HK-2 (cell line): ENCODE measurements around the gene SPNS3.

Source experiments
- DNase-seq: peaks from one replicate; pipeline ENCODE4 v3.0.0-alpha.2; 2018; ENCODE audit not compliant: unreplicated experiment

The SPNS3 gene

DNA sequence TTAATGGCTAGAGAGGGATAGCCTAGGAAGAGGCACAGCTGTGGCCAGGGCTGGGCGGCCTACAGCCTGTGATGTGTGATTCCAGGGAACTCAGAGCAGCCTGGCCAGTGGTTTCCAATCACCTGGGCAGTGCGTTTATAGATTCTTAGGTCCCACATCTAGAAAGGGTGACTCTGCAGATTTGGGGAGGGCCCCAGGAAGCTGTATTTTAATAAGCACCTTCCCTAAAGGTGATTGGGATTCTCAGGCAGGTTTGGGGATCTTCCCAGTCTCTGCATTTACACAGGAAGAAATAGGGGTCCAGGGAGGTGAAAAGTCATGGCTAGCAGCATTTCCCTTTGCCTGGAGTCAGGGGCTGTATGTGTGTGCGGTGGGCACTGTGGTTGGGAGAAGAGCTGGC, 74.5 kb downstream of the SPNS3 start:
- no peak for DNase-seq

DNA sequence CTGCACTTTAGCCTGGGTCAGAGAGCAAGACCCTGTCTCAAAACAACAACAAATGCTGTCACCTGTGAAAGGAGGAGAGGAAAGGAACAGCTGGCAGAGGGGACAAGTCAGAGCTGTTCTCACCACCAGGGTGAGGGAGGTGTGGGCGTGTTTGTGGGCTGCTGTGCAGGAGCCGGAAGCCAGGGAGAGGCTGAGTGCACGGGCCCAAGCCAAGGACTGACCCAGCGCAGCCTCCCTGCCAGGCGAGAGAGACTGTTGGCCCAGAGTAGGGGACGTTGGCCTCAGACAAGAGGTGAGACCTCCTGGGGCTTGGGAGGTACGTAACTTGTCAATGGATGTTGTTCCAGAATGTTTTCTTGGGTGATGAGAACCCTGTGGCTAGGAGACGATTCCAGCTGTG, 75.7 kb downstream of the SPNS3 start:
- DNase-seq = no peak

DNA sequence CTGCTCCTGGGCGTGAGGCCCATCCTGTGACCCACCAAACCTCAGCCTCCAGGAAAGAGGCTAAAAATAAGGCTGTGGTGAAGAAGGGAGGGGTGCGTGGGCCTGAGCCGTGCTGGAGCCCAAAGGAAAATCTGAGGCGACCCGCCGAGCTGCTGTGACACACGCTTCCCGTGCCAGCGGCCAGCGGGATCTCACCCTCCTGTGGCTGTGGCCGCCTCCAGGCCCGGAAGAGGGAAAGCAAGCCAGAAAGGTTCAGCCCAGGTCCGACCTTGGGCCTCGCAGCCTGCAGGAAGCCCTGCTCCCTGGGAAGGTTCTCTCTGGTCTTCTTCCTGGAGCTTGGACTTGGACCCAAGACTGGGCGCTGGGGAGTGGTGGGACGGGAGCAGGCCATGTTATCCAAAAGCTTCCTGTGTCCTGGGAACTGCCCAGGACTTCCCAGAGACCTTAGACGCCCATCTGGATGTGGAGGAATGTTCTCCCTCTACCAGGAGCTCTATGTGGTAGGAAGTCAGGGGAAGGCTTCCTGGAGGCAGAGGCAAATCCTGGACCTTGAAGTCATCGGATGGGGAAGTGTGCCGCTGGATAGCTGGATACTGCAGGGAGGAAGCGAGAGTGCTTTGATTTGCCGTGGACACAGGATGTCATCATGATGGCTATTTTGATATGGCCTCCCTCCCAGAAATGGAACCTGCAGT, 76.3 kb downstream of the SPNS3 start:
- no peak for DNase-seq

DNA sequence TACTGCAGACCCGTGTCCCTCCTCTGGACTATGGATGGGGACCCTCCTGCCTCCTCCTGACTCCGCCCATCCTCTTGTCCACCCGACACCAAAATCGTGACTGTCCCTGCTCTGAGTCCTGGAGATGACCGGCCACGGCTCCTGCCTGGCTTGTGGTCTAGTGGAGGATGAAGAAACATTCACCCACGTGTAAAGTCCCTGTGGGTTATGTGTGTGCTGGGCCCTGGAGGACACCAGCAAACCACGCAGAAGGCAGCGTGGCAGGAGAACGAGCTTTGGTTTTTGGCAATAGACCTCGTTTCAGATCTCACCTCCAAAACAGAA, 76.8 kb downstream of the SPNS3 start:
- DNase-seq = no peak

GRCh38 chr17:4511199-4511932, 77.6 kb downstream of the SPNS3 start:
- no peak for DNase-seq

DNA sequence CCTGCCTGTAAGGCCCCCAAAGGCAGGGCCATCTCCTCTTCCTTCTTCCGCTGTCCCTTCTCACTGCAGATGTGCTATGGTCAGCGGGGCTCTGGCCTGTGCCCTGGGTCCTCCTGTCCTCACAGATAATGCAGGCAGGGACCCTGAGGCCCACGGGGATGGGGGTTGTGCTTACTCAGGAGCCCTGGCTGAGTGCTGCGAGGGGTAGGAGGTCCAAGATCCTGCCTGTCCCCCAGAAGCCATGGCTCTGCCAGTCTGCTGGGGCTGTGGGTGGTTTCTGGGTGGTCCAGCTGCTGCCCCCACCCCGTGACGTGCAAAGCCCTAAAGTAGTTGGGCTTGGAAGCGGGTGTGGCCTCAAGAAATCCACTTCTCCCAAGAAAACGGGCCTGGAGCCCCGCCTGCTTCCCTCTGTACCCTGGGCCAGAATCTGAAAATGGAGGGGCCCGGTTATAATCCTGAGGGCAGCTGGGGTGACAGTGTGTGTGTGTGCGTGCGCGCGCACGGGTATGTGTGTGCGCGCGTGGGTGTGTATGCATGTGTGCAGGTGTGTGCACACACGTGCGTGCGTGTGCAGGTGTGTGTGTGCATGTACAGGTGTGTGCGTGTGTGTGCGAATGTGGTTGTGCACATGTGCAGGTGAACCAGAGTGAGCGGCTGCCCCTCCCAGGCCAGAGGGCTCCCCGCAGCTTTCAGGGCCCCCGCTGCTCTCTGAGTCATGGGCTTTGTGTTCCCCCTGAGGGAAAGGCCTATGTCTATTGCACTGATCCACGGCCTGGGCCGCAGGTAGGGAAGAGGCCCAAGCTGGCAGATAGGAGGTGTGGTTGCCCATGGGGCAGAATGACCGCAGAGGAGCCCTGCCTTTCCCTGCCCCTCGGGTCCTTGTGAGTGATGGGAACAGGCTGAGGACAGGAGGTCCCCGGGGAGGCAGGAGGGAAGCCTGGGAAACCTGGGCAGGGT, 78.7 kb downstream of the SPNS3 start:
- no peak for DNase-seq

DNA sequence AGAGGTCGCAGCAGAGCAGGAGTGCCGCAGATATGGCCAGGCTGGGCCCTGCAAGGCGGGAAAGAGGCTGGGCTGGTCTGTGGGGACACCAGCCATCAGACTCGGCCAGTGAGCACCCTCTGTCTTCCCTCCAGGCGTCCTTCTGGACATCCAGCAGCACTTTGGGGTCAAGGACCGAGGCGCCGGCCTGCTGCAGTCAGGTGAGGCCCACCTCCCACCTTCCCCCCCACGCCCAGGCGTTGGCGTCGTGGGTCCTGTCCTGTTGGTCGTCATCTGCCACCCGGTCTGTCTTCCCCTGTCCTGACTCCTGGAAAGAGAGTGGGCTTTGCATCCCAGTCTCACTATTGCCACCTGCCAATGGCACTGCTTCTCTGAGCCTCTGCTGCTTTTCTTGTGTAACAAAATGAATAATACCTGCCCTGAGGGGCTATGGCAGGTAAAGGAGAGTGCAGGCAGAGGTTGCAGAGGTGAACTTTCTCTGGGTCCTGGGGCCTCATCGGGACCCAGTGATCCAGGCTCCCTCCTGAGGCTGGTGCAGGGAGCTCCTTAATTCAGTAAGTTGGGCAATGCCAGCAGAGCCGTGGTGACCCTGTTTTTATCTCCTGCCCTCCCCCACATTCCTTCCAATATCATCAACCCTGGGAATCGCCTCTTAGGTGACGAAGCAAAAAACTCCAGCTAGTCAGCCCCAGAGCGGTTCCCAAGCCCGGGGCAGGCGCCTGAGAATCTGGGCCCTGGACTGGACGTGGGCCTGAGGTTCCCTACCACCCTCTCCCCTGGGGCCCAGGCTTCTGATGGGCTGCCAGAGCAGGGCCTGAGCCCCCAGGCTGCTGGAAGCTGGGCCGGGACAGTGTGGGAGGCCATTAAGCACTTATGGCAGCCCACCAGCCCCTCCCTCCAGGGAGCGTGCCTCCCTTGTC, 79.6 kb downstream of the SPNS3 start:
- no peak for DNase-seq

DNA sequence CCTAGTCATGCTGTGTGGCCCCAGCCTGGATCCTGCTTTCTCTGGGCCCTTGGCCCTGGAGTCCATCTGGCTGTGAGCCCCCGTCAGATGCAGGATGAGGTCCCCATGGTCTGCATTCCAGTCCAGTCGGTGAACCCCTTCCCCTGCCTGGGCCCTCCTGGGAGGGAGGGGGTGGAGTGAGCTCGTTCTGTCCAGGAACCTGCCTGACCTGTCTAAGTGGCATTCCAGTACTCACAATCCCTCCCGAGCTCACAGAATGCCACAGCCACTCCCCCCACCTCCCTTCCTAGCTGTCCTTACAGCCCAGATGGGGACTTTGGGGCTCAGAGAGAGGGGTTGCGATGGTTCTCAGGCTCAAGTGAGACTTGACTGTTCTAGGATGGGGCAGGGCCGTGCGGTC, 80.5 kb downstream of the SPNS3 start:
- no peak for DNase-seq

GRCh38 chr17:4514779-4515178, 81.0 kb downstream of the SPNS3 start:
- DNase-seq = no peak

DNA sequence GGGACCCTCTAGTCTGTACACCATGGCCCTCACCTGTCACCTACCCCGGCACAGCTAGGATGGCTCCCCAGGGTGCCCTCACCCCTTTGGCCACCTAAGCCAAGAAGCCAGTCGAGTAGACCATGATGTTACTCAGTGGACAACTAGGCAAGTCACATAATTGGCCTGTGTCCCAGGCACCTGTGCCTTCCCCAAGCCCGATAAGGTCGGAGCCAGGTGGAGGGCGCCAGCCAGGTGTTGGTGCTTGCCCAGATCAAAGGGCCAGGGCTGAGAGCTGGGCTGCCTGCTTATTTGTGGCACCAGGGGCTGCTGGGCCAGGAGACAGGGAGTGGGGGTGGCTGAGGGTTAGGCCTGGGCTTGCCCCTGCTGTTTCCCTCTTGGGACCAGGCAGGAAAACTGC, 81.8 kb downstream of the SPNS3 start:
- DNase-seq = no peak

DNA sequence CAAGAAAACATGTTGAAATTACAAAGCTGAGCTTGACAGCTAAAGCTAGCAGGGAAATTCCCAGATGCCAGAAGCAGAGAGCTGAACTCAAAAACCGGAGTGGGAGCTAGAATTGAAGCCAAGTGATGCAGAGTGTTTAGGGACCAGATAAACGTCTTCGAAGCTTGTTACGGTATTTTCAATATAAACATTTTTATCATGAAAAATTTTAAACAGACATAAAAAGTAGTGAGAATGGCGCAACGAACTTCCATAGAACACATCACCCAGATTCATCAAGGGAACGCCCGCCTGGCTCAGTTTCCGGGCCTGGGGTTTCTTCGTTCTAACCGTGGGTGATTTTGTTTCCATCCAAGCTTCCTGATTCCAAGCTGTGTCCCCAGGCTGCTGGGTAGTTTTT, 83.0 kb downstream of the SPNS3 start:
- DNase-seq = no peak

DNA sequence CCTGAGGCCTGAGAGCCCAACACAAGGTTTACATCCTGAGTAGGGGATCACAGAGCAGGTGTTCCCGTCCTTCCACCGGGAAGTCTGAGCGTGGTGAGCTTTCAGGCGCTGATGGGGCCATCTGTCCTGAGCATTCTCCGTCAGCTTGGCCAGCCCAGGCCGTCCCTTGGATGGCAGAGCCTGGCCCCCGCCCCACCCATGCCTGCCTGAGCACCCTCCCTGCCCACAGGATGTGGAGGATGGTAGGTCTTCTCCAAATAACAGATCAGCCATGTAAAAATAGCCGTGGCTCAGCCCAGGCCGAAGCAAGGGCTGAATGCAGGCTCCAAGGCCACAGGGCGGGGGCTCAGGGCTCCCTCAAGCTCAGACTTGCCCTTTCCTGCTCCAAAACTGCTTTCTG, 85.2 kb downstream of the SPNS3 start:
- no peak for DNase-seq

- DNase-seq = no peak
Observed at GRCh38 chr17:4519361-4519788, 85.6 kb downstream of the SPNS3 start.

GRCh38 chr17:4520060-4520893, 86.5 kb downstream of the SPNS3 start:
- DNase-seq = no peak

- DNase-seq = no peak
Observed at GRCh38 chr17:4520894-4521600, 87.3 kb downstream of the SPNS3 start.

- DNase-seq = no peak
Observed at GRCh38 chr17:4522661-4523060, 88.9 kb downstream of the SPNS3 start.

- no peak for DNase-seq
Observed at GRCh38 chr17:4523946-4524345, 90.2 kb downstream of the SPNS3 start.

DNA sequence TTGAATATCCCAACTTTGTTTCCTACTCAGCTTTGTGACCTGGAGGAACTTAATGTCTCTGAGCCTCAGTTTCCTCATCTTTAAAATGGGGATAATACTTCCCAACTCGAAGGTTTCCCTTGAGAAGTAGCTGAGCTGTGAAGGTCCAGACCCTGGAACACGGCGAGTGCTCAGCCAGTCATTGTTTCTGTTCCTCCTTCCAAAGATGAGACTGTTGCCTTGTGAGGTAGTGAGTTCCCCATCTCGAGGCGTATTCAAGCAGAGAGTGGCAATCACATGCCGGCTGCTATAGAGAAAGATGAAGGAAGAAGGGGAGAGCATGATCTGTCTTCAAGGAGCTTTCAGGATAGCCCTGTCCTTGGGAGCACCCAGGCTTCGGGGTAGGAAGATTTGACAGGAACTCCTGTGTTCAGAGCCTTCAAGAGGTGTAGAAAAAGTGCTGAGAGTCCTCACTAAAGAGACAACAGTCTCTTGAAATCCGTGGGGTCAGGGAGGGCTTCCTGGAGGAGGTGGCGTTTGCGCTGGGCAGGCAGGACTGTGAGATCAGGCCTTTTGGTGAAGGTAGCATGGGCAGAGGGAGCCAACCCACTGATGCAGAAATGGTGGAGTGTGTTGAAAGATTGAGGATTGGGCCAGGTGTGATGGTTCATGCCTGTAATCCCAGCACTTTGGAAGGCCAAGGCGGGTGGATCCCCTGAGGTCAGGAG, 92.1 kb downstream of the SPNS3 start:
- DNase-seq = no peak

DNA sequence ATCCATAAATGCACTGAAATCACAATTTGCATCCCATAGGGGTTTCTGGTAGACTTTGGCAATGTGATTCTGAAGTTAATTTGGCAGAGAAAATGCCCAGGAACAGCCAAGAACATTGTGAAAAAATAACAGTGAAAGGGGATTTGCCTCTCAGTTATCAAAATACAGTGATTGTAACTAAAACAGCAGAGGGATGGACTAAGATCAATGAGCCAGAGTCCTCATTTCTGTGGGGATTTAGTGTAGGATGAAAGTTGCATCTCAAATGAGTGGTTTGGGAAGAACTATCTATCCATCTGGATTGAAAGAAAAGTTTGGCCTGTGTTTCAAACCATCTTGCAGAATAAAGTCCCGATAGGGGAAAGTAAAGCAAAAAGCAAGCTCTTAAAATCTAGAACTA, 93.4 kb downstream of the SPNS3 start:
- DNase-seq = no peak
